NCI-H2171 (cell line): ENCODE data around the gene KLRF1.

ENCODE experiments used
- DNase-seq: peaks from one replicate; lab custom pipeline; 2025; lab: John Stamatoyannopoulos, UW

The KLRF1 gene

GRCh38 chr12:9809338-9809737, 17.9 kb upstream of the KLRF1 start:
- DNase-seq: no peak

GRCh38 chr12:9809866-9810265, 17.4 kb upstream of the KLRF1 start:
- DNase-seq: no peak

- no peak for DNase-seq
These were observed 16.6 kb upstream of the KLRF1 start for GRCh38 chr12:9810671-9811070.

GRCh38 chr12:9811621-9812020, 15.7 kb upstream of the KLRF1 start:
- no peak for DNase-seq

- no peak for DNase-seq
These were observed 13.2 kb upstream of the KLRF1 start for GRCh38 chr12:9813821-9814798.

- no peak for DNase-seq
These were observed 6.9 kb upstream of the KLRF1 start for GRCh38 chr12:9820281-9820930.

- DNase-seq: no peak
These were observed 2.2 kb downstream of the KLRF1 start for GRCh38 chr12:9829483-9829882.

- DNase-seq: no peak
These were observed 2.7 kb downstream of the KLRF1 start for GRCh38 chr12:9829982-9830381.

GRCh38 chr12:9831720-9832119, 4.4 kb downstream of the KLRF1 start:
- no peak for DNase-seq

- no peak for DNase-seq
These were observed 16.1 kb downstream of the KLRF1 start for GRCh38 chr12:9843407-9843806.

- DNase-seq: no peak
These were observed 21.6 kb downstream of the KLRF1 start for GRCh38 chr12:9848899-9849298.

- DNase-seq: no peak
These were observed 23.8 kb downstream of the KLRF1 start for GRCh38 chr12:9851050-9851449.

GRCh38 chr12:9851927-9852326, 24.6 kb downstream of the KLRF1 start:
- no peak for DNase-seq

- no peak for DNase-seq
These were observed 28.9 kb downstream of the KLRF1 start for GRCh38 chr12:9856151-9856550.

- DNase-seq: no peak
These were observed 29.6 kb downstream of the KLRF1 start for GRCh38 chr12:9856894-9857293.

- DNase-seq: no peak
These were observed 30.9 kb downstream of the KLRF1 start for GRCh38 chr12:9858135-9858534.

GRCh38 chr12:9864913-9865675, 37.8 kb downstream of the KLRF1 start:
- DNase-seq: no peak

GRCh38 chr12:9866860-9867269, 39.6 kb downstream of the KLRF1 start:
- no peak for DNase-seq

- DNase-seq: no peak
These were observed 40.2 kb downstream of the KLRF1 start for GRCh38 chr12:9867531-9867930.

- DNase-seq: no peak
These were observed 41.1 kb downstream of the KLRF1 start for GRCh38 chr12:9868311-9868801.

- no peak for DNase-seq
These were observed 41.6 kb downstream of the KLRF1 start for GRCh38 chr12:9868951-9869306.
